ENCODE results near the gene LGI2. TPM values are rescaled to one million over a fixed set of nuclear protein-coding genes. Genes with fewer than 3 reads are reported as not detected.

The LGI2 gene
- total and polyA plus RNA-seq, 2 of the 8 experiments (the other 6 are each of a cell fraction or from before 2014, with no cell fraction given) = 2.3 to 4.0 TPM

DNA sequence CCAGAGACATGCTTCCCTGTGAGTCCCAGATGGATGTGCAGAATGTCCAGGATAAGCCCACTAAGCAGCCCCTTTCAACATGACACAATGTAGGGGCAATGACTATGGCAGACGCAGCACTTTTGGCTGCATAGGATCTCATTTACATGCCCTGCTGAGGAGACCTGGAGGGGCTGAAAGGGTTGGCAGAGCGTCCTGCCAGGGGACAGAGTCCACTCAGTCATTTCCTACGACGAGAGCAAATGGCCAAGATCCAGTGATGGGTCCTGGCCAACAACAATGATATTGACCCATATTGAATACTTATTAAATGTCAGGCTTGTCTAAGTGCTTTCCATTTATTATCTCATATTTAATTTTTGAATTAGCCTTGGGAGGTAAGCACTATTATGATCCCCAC lies 41.4 kb downstream of the LGI2 start:
- Histone ChIP-seq H3K4ac (replicated peaks; ENCODE audit: insufficient read length, low read depth, low read length) (no peak overlapping the region), H3K27ac (ENCODE audit: low read depth, low read length) (no peak overlapping the region), H3K36me3 (ENCODE audit: control insufficient read depth in 2 of 4, insufficient read depth in 4 of 4, low read length in 3 of 4) (no peaks in the 10 kb centered on the region), H2BK15ac (ENCODE audit: low read length) (no peak overlapping the region), H3K4me1 (replicated peaks in 1 of 4; ENCODE audit: control insufficient read depth in 3 of 4, insufficient read depth in 4 of 4, low read length in 3 of 4) (peaks cover 0 to 8% (median 2%) of the 10 kb centered on the region in 4 experiments; a peak in 6 of 7 replicates), H3K79me2 (ENCODE audit: control insufficient read depth in 1 of 2, insufficient read depth in 2 of 2, low read length in 2 of 2) (no peaks in the 10 kb centered on the region), H3K4me3 (ENCODE audit: extremely low read depth in 1 of 4, insufficient read depth in 2 of 4, low read depth in 3 of 4, low read length in 4 of 4) (peak overlapping the region in 3 of 4 experiments; percentile 12 to 23 (median 14); a peak in 1 of 8 replicates), H3K4me2 (ENCODE audit: insufficient read depth in 1 of 2, low read depth in 2 of 2, low read length in 2 of 2) (peak overlapping the region; percentile 9 to 53; a peak in 3 of 4 replicates), H3K79me1 (ENCODE audit: low read depth, low read length) (no peaks in the 10 kb centered on the region), H4K91ac (replicated peaks; ENCODE audit: insufficient read length, low read length) (peak overlapping the region; percentile 8), H2BK12ac (ENCODE audit: low read depth, low read length) (no peak overlapping the region), H4K5ac (ENCODE audit: insufficient read length, low read depth, low read length) (no peak overlapping the region), H2BK20ac (ENCODE audit: low read length) (no peak overlapping the region), H3K9me3 (ENCODE audit: insufficient read depth in 2 of 2, low read depth in 1 of 2, low read length in 1 of 2) (no peaks in the 10 kb centered on the region; a peak in 1 of 4 replicates), H3K23ac (ENCODE audit: insufficient read length) (no peak overlapping the region), H2AK5ac (ENCODE audit: low read depth, low read length) (no peak overlapping the region), H3K27me3 (replicated peaks in 1 of 4; ENCODE audit: control insufficient read depth in 3 of 4, extremely low read depth in 1 of 4, insufficient read depth in 3 of 4, low read length in 3 of 4) (no peaks in the 10 kb centered on the region), H2AFZ (ENCODE audit: low read length) (no peak overlapping the region), H4K8ac (ENCODE audit: extremely low read depth, insufficient read depth, low read length) (no peak overlapping the region), H3K56ac (replicated peaks; ENCODE audit: insufficient read length, low read depth, low read length) (no peak overlapping the region), H3K9ac (replicated peaks in 1 of 4; ENCODE audit: extremely low read depth in 1 of 4, low read depth in 3 of 4, low read length in 3 of 4) (no peak overlapping the region), H3K23me2 (ENCODE audit: low read depth, low read length) (no peaks in the 10 kb centered on the region), H4K20me1 (replicated peaks in 1 of 2; ENCODE audit: control insufficient read depth in 1 of 2, insufficient read depth in 2 of 2, low read length in 2 of 2) (no peaks in the 10 kb centered on the region), H2BK120ac (replicated peaks; ENCODE audit: low read depth, low read length) (no peak overlapping the region), H3K14ac (ENCODE audit: insufficient read length) (no peak overlapping the region), H2BK5ac (ENCODE audit: low read depth, low read length) (no peak overlapping the region), H3K18ac (ENCODE audit: extremely low read depth, low read length) (no peak overlapping the region)
- TF ChIP-seq SP2 (IDR thresholded peaks at IDR 0.05; ENCODE audit: low read length) = no peak
- no peak for TF ChIP-seq SIX5 (IDR thresholded peaks at IDR 0.05; ENCODE audit: low read depth, low read length)
- no peak for TF ChIP-seq KDM5A (IDR thresholded peaks at IDR 0.05; ENCODE audit: low read length)
- no peak for TF ChIP-seq CHD2 (IDR thresholded peaks at IDR 0.05; ENCODE audit: low read length)
- TF ChIP-seq TAF1 (IDR thresholded peaks at IDR 0.05; ENCODE audit: low read depth, low read length) = no peak
- no peak for FAIRE-seq
- DNase-seq (ENCODE audit: low read depth in 1 of 2, low spot score in 2 of 2) = no peak
- CTCF ChIA-PET (ENCODE audit: partially characterized antibody) = interaction anchor here (0.6 to 4.2 kb wide), 12 partner anchors 9 to 442 kb away, joined by 3 to 20 read pairs (median 4); no protein-coding TSS in a partner anchor
- WGBS, 2 experiments (ENCODE audit: extremely low coverage in 1 of 2, insufficient coverage in 1 of 2, insufficient read length in 1 of 2, insufficient replicate concordance in 2 of 2, low coverage in 1 of 2, low lambda C conversion rate in 2 of 2, missing lambda C conversion rate in 1 of 2) = 94% methylated on average over 4 of the region's 4 CpGs; no CpG with 5 or more reads in 1 of the 2 experiments
- POLR2A ChIA-PET (ENCODE audit: partially characterized antibody) = no interaction called here

Measured in H1 (cell line).